Stromal cell of bone marrow (primary cell): Measurements from ENCODE around the gene FBXO39.
"Not testable (repeated sequence)": the region's sequence is repeated elsewhere in the genome, so short reads cannot be mapped to it uniquely, and the experiment has no call there.

Experiments used
- DNase-seq: peaks from one replicate; pipeline ENCODE4 v3.0.0-alpha.2; 2012; ENCODE audit warnings: low read depth

Gene FBXO39

DNA sequence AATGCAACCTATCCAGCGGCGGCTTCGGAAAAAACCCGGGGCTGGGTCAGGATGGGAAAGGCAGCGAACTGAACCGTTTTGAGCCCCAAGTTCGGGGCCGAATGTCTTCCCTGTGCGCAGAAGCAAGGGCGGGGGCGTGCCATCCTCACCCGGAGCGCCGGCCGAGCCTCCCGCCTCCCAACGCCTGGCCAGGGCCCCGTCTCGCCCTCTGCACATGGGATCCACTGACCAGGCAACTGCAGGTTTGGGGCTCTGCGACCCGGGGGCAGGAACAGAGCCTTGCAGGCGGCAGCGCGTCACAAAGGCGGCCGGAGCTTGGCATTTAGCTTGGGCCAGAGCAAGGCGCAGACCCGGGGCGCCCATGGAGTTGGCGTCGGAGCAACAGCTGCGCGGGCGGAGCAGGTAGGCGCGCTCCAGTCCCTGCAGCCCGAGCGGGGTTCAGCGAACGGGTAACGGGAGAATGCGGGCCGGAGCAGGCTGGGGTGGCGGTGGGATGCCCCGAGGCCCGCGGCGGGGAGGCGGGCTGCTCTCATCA is at the start of gene FBXO39:
Gene FBXO39, plus strand, starts transcription at position 345 of the 535 bp plus-strand sequence. CDS start 3,654 bp downstream, outside the sequence.
- DNase-seq, result no peak

DNA sequence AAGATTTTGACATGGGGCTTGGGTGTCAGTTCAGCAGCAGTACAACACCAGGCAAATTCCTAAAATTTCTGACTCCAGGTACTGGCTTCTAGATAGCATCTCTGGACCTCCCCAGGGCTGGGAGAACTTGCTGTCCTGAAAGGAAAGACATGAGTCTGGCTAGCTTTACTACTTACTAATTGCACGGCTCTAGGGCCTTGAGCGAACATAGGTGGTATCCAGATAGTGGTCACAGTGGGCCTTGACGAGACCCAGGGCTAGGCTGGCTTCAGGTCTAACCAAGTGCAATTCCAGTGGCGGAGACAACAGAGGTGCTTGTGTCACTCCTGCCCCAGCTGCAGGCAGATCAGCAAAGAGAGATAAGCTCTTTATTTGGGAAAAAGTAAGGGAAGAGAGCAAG is 46.5 kb upstream of the FBXO39 start:
- DNase-seq, result no peak

GRCh38 chr17:6746665-6747064 is 29.4 kb upstream of the FBXO39 start:
- DNase-seq, result not testable (repeated sequence)

GRCh38 chr17:6748617-6749016 is 27.4 kb upstream of the FBXO39 start:
- DNase-seq, result no peak

DNA sequence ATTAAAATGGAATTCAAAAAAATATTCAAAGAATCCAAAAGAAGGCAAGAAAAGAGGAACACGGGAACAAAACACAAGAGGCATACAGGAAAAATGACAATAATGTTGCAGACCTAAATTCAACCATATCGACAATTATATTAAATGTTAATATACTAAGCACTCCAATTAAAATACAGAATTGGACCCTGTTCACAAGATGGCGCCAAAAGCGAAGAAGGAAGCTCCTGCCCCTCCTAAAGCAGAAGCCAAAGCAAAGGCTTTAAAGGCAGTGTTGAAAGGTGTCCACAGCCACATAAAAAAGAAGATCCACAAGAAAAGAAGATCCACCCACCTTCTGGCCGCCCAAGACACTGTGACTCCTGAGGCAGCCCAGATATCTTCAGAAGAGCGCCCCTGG is 26.5 kb upstream of the FBXO39 start:
- DNase-seq, result no peak

DNA sequence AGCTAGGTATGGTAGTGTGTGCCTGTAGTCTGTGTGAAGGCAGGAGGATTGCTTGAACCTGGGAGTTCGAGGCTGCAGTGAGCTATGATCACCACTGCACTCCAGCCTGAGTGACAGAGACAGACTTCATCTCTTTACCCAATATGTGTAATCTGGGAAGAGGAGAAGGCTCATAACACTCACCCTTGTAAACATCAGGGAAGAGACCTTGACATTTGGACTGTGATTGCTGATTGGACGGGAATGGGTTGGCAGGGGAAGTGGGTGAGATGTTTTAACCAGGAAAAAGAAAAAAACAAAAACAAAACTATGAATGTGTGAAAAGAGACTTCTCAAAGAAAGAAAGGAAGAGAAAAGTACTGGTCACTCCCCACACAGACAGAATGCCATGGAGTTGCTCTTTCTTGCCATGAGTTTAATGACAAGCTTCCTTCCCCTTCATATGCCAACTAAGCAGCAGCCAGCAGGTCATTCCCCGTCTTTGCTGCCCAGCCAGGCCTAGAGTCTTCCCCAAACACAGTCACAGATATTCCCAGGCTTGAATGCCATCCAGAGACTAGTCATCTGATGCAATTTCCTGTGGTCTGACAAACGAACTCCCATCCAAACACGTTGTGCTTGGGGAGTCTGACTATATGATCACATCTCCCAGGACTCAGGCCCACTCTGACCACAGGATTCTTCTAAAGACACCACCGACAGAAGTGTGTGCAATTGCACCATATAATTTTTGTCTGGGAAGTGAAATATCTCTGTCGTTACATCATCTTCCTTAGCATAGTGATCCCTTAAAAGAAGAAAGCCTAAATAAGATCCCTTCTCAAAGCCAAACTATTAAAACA is 23.7 kb upstream of the FBXO39 start:
- DNase-seq, result peak; percentile 99

DNA sequence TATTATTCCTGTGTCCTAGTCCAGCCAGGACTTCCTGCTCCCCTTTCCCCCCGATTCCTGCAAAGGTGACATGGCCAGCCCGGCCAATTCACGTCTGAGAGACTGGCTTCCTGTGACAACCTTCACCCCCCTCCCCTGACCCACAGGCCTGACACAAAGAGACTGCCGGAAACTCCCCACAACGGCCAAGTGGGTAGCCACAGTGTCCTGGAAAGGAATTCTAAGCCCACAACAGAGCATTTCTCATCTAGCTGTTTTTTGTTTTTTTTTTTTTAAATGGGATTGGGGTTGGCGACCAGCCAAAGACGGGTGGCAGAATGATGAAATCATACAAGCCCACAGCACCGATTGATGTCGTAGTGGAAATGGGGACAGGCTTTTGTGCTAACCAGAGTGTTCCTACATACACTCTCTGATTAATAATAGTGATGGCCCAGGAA is 23.0 kb upstream of the FBXO39 start:
- peak; percentile 53 for DNase-seq

DNA sequence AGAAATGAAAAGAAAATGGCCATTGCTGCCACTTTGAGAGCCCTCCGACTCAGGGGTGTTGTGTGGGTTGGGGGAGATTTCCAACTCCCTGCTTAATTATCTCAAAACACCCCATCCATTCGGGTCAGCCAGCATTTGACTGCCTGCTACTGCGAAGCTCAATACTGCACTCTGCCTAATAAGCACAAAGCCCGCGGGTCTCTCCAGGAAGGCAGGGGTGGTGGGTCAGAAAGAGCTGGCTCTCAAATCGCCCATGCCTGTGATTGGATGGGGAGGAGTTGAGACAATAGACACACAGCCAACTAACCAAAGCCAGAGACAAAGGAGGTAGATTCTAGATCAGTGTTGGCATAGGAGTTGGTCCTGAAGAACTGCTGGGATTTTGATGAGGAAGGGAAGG is 22.5 kb upstream of the FBXO39 start:
- no peak for DNase-seq

- peak; percentile 33 for DNase-seq
Measured at GRCh38 chr17:6755281-6755680, 20.7 kb upstream of the FBXO39 start.

- peak; percentile 64 for DNase-seq
Measured at GRCh38 chr17:6755731-6756184, 20.3 kb upstream of the FBXO39 start, which contains the start of gene XAF1. TSS of gene XAF1 (plus strand) at chr17:6756046. CDS start at chr17:6756079, 33 bp downstream.

DNA sequence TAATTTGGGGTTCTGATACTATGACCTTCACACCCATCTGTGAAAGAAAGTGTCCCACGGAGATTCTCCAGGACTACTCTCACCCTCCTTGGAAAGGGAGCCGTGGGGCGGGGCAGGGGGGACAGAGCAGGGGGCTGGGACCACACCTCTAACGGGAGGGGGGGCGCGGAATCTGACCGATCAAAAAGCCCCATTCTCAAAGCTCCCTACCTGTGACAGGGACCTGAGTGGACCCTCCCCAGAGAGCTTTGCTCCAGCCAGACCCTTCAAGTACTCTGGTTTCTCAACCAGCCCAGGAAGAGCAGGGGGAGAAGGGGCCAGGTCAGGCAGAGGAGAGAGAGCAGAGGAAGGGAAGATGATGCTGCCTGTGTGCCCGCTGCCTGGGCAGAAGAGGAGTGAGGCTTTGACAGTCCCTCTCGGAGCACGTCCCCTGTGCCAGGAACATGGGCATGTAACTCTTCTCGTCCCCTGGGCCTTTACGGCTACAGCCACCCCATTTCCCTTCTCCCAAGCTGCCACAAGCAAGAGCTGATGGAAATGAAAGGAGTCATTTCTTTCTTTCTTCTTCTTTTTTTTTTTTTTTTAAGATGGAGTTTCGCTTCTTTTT is 19.5 kb upstream of the FBXO39 start:
- DNase-seq, result no peak

DNA sequence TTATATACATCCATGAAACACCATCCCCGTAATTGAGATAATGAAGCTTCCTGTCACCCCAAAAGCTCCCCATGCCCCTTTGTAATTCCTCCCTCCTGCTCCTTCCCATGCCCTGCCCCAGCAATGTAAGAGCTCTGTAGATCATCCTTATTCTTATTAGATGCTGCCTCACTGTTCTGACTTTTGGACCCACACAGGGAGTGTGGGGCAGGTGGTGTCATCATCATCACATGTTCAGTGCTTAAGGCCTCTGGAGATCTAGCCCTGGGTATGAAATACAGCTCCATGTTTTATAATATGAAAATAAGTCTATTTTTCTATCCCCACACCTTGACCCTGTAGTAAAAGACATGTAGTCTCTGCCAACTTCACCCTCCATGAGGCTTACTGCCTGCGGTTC is 18.3 kb upstream of the FBXO39 start:
- DNase-seq, result no peak

DNA sequence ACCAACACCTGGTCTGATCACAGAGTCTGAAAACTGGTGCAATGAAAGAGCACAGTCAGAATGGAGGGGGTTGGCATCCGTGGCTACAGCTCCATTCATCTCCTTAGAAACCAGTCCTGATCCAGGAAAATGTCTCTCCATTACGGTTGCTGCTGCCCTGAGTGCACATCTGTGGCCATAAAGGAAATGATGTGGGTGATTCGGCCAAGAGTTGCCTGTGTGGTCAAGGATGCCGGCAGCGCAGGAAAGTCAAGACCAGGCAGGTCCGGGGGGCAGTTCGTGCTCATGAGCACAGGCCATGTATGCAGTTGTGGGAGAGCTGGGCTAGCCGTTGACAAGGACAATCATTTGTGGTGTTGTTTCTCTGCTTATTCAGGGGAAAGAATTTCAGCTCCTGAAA is 14.2 kb upstream of the FBXO39 start:
- no peak for DNase-seq

DNA sequence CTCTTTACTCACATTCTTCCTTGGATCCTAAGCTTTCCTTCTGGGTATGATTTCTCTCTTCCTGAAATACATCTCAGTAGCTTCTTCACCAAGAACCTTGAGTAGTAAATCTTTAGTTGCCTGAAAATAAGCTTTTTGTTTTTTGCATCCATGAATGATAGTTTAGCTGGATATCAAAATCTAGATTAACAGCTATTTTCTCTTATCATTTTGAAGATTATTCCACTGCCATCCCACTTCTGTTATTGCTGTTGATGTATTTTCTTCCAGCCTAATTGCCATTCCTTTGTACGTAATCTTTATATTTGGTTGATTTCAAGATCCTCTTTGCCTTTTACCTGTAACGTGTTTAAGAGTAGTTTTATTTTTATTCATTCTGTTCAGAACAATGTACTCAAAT is 7.6 kb upstream of the FBXO39 start:
- DNase-seq, result no peak

DNA sequence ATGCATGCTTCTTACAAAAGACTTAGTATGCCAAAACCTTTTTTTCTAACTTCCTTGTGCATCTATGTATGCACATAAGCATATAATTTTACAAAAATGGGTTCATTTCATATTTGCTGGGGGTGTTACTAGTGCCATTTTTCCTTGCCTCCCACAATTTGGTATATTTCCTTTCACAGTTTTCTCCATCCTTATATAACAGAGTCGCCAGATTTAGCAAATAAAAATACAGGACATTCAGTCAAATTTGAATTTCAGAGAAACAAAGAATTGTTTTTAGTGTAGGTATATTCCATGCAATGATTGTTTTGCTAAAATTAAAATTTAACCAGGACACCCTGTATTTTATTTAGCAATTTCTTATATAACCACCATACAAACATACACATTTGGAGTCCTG is 4.0 kb upstream of the FBXO39 start:
- DNase-seq, result no peak

DNA sequence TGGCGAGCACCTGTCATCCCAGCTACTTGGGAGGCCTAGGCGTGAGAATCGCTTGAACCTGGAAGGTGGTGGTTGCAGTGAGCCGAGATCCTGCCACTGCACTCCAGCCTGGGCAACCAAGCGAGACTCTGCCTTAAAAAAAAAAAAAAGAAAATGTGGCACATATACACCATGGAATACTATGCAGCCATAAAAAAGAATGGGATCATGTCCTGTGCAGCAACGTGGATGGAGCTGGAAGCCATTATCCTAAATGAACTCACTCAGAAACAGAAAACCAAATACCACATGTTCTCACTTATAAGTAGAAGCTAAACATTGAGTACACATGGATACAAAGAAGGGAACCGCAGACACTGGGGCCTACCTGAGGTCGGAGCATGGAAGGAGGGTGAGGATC is 1.1 kb upstream of the FBXO39 start:
- not testable (repeated sequence) for DNase-seq

DNA sequence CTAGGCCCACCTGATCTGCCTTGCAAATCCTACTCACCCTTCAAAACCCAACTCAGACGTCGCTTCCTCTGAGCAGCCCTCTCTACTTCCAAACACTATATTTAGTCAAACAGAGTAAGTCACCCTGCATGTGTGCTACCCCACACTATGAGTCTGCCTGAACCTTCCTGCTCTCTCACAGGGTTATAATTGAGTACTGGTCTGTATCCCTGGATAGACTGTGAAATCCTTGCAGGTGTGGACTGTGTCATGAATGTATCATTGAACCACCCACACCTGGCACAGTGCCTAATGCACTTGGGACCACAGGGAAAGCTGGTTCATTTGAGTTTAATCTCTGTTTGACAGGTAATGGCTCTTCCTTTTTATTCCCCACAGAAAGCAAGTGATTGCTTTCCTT is 3.4 kb downstream of the FBXO39 start:
- DNase-seq, result no peak

GRCh38 chr17:6780001-6780400 is 4.0 kb downstream of the FBXO39 start:
- no peak for DNase-seq

DNA sequence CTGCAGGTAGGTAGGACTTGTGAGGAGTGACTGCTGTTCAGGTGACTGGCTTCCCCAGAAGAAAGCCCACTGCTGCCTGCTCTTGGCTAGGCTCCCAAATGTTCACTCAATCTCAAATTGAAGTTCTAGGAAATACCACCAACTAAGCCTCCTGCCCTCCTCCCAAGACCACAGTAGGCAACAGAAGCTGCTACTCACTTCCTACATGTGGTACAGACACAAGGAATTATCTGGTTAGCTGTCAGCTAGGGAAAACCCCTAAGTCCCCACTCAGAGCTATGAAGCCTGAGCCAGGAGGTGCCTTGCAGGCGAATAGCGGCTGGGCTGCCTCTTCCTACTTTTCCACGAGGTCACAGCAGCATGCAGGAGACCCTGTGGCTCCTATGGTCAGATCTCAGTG is 4.9 kb downstream of the FBXO39 start:
- DNase-seq, result no peak

DNA sequence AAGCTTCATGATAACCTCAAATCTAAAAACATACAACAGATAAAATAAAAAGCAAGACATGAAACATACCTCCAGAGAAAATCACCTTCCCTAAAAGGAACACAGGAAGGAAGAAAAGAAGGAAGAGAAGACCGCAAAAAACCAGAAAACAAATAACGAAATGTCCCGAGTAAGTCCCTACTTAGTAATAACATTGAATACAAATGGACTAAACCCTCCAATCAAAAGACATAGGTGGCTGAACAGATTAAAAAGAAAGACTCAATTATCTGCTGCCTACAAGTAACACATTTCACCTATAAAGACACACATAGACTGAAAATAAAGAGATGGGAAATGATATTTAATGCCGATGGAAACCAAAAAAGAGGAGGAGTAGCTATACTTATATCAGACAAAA is 6.2 kb downstream of the FBXO39 start:
- no peak for DNase-seq

DNA sequence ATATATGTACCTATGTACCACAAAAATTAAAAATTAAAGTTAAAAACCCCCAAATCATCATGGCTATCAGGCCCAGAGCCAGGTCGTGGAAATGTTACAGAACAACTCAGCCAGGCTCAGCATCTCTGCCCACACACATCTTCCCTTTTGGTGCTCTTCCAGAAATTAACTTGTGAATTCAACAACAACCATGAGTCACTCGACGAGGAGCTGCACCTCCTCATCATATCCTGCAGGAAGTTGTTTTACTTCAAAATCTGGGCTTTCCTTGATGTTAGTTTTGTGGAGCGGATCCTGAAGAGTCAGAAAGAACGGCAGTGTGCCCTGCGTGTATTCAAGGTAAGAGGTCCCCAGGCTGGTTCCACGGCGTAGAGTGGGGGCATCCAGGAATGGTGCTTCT is 10.6 kb downstream of the FBXO39 start:
- DNase-seq, result peak; percentile 61

- DNase-seq, result no peak
Measured at GRCh38 chr17:6787081-6787693, 11.2 kb downstream of the FBXO39 start.

DNA sequence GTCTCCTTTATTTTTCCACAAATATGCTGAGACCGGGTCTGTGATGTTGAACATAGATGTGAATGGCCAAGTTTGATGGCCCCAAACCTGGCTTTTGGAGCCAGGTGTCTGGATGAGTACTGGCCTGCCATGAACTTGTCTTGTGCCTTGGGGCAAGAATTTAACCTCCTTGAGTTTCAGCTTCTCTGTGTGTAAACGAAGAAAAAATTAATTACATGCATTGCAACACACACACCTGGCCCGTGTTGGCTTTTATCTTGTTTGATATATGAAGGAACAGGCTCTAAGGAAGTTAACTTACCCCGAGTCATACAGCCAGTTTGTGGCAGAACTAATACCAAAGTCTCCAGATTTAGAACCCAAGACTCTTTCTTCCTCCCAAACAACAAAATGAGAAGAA is 13.1 kb downstream of the FBXO39 start:
- no peak for DNase-seq
